Upper lobe of right lung (tissue), 1 donor: ENCODE data around the gene ZNF467. TPM values are rescaled to one million over a fixed set of nuclear protein-coding genes. Genes with fewer than 3 reads are reported as not detected.

Experiments
- ATAC-seq: fragments of 200-7000 bp; cut with Tn5 transposase; one replicate; pipeline ENCODE4 v1.9.1; 2020; ENCODE audit warnings: mild to moderate bottlenecking, moderate library complexity
- DNase-seq: peaks from one replicate; pipeline ENCODE4 v3.0.0-alpha.2; 2020
- H3K27ac ChIP-seq: fragments of 200-600 bp; one replicate; pipeline ENCODE4 v1.8.0; 2022
- H3K27me3 ChIP-seq: fragments of 200-600 bp; one replicate; pipeline ENCODE4 v1.8.0; 2022; ENCODE audit warnings: mild to moderate bottlenecking
- H3K36me3 ChIP-seq: fragments of 200-600 bp; one replicate; pipeline ENCODE4 v1.8.0; 2022
- H3K4me1 ChIP-seq: fragments of 200-600 bp; one replicate; pipeline ENCODE4 v1.8.0; 2022
- H3K4me3 ChIP-seq: fragments of 200-600 bp; one replicate; pipeline ENCODE4 v1.8.0; 2022; ENCODE audit warnings: mild to moderate bottlenecking
- H3K9me3 ChIP-seq: fragments of 200-600 bp; one replicate; pipeline ENCODE4 v1.8.0; 2022
- CTCF ChIP-seq: fragments of 200-600 bp; IDR thresholded peaks from one replicate; pipeline ENCODE4 v1.8.0; 2022; ENCODE audit warnings: antibody characterized with exemption
- intact Hi-C: fragments of 100-400 bp; cut with DNase I; formaldehyde crosslinking; loops from one replicate; pipeline ENCODE4 v1.11.0; 2022
- total RNA-seq: library from RNA; stranded (reverse); fragmentation: NEBNext Ultra II Directional; extraction: Animal tissue kit (Norgen Biotek cat#: 25700); gene quantifications from one replicate; pipeline ENCODE4 v1.2.1, GENCODE V29; 2021
- donor health status: DM: no; HTN: yes; CAD: no; lungs with severe emphysema.

The ZNF467 gene
- total RNA-seq, 1 donor from 2014 or later: 35.3 TPM

- ATAC-seq (no peak), DNase-seq (no peak)
- Histone ChIP-seq H3K4me1 (peaks cover 8% of the 10 kb centered on the region), H3K27me3 (no peaks in the 10 kb centered on the region), H3K9me3 (no peaks in the 10 kb centered on the region), H3K27ac (no peak overlapping the region), H3K36me3 (no peaks in the 10 kb centered on the region), H3K4me3 (no peak overlapping the region)
- intact Hi-C loops: no loop called here
- TF ChIP-seq CTCF: no peak
Measured at GRCh38 chr7:149748076-149748874, 25.1 kb downstream of the ZNF467 start.

GRCh38 chr7:149743476-149744255 lies 29.7 kb downstream of the ZNF467 start:
- Histone ChIP-seq H3K27me3 (no peaks in the 10 kb centered on the region), H3K27ac (no peak overlapping the region), H3K36me3 (no peaks in the 10 kb centered on the region), H3K4me1 (peaks cover 8% of the 10 kb centered on the region), H3K9me3 (no peaks in the 10 kb centered on the region), H3K4me3 (no peak overlapping the region)
- TF ChIP-seq CTCF: no peak
- no peak for ATAC-seq
- intact Hi-C loops: no loop called here
- DNase-seq: no peak

GRCh38 chr7:149742075-149742701 lies 31.2 kb downstream of the ZNF467 start:
- TF ChIP-seq CTCF: peak; percentile 88
- H3K27me3 ChIP-seq: peaks cover 4% of the 10 kb centered on the region
- H3K27ac ChIP-seq: no peak overlapping the region
- ATAC-seq (peak; percentile 88), DNase-seq (peak; percentile 81)
- H3K4me1 ChIP-seq: peaks cover 8% of the 10 kb centered on the region
- peak overlapping the region; percentile 33 for H3K4me3 ChIP-seq
- intact Hi-C loops: no loop called here
- no peaks in the 10 kb centered on the region for H3K36me3 ChIP-seq
- no peaks in the 10 kb centered on the region for H3K9me3 ChIP-seq

GRCh38 chr7:149741629-149742028 lies 31.8 kb downstream of the ZNF467 start:
- peaks cover 8% of the 10 kb centered on the region for H3K4me1 ChIP-seq
- intact Hi-C loops: no loop called here
- peaks cover 10% of the 10 kb centered on the region for H3K27me3 ChIP-seq
- peak overlapping the region; percentile 33 for H3K4me3 ChIP-seq
- no peaks in the 10 kb centered on the region for H3K9me3 ChIP-seq
- no peak for TF ChIP-seq CTCF
- ATAC-seq: peak; percentile 53
- H3K36me3 ChIP-seq: no peaks in the 10 kb centered on the region
- no peak for DNase-seq
- no peak overlapping the region for H3K27ac ChIP-seq

DNA sequence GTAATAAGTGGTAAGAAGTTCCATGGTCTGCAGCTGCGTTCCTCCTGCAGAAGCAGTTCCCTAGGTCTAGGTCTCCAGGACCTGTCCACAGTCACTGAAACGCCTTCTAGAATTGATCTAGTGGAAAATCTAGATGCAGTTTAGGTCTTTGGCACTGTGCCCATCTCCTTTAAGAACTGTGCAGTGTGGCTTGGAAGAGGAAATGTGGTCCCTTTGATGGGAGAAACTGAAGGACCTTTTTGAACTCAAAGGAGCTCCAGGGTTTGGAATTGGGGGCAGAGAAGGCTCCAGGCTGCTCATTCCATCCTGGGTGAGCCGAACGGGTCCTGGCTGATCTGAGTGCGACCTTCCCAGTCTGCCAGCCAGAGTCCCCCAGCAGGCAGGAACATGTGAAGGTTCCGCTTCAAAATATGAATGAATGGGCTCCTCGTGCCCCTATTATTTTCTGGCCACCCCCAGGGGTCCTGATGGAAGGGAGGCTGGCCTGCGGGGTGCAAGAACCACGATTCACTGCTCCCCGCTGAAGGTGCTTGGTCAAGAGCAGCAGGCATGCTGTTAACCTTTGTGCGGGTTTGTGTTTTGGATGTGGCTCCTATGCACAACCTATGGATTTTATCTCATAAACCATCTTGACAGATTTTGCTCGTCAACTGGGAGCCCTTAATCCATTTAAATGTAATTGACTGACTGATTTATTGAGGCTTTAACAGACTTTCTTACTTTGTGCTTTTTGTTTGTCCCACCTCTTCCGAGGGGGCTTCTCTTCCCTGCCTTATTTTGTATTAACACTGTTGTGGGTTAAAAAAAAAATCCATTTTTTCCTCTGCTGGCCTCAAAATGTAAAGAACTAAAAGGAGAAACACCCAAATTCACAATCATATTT lies 36.7 kb downstream of the ZNF467 start:
- intact Hi-C loops: no loop called here
- Histone ChIP-seq H3K9me3 (no peaks in the 10 kb centered on the region), H3K4me1 (peaks cover under 1% of the 10 kb centered on the region), H3K36me3 (no peaks in the 10 kb centered on the region), H3K27me3 (peaks cover 12% of the 10 kb centered on the region), H3K27ac (no peak overlapping the region), H3K4me3 (no peak overlapping the region)
- no peak for ATAC-seq
- TF ChIP-seq CTCF: no peak
- DNase-seq: no peak
